PC-3 (cell line): Measurements from ENCODE around the gene VEZT.

Experiments used
- CTCF ChIP-seq: fragments of 300-600 bp; sonication (generic); conservative IDR thresholded peaks from 2 replicates; pipeline ENCODE4 v1.5.1; 2017; ENCODE audit warnings: antibody characterized with exemption, low read depth, mild to moderate bottlenecking, low read length
- EZH2 ChIP-seq: fragments of 300-600 bp; sonication (generic); IDR thresholded peaks from one replicate; pipeline ENCODE4 v1.6.1; 2017; ENCODE audit warnings: antibody characterized with exemption, mild to moderate bottlenecking, low read length; ENCODE audit not compliant: unreplicated experiment
- EZH2phosphoT487 ChIP-seq: fragments of 300-600 bp; sonication (generic); IDR thresholded peaks from 2 replicates; pipeline ENCODE4 v1.6.1; 2018; ENCODE audit warnings: mild to moderate bottlenecking, antibody characterized with exemption, low read length, borderline replicate concordance

DNA sequence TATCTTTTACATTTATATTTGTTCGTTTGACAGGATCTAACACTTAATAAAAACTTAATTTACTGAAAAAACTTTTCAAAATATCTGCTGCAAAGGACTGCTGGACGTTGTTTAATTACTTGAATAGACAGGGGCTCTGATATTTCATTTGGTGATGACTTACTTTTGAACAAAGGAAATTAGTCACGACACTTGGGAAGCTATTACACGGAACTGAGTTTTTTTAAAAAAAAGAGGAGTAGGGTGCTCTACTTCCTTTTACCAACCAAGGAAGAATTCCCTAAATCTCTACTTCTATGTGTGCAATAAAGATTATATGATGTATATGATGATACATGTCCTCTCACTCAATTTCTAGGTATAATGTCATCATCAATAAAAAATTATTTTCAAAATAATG lies 5.0 kb upstream of the VEZT start:
- TF ChIP-seq CTCF (no peak), EZH2phosphoT487 (no peak), EZH2 (no peak)
